ENCODE measurements around the gene NFU1. TPM values are rescaled to one million over a fixed set of nuclear protein-coding genes. Genes with fewer than 3 reads are reported as not detected.

NFU1 gene
- total and polyA plus RNA-seq, 9 of the 15 experiments (the other 6 are each of a cell fraction or from before 2014, with no cell fraction given): 33.3 to 61.8 (median 53.7) TPM

DNA sequence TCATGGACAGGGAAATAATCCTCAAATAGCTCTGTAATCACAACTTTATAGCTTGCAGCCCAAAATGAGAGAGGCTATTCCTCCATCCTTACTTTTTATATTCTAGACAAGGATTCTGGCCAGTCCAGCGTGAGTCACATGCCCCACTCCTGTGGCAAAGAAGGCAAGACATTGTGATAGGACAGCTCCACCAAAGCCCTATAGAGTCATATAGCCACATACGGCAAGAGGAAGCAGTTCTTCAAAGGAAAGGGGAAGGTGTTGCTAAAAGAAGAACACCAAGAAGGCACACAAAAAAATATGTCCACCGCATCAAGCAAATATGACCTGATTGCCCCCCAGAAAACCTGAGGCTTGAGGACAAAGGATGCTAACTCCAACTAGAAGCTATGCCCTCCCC lies 46.8 kb downstream of the NFU1 start:
- H4K20me1 ChIP-seq (replicated peaks; ENCODE audit: control insufficient read depth, insufficient read depth, low read length): no peaks in the 10 kb centered on the region
- H2AFZ ChIP-seq (ENCODE audit: low read depth, low read length): peak overlapping the region; percentile 62
- TF ChIP-seq FOSL1 (tag; conservative IDR thresholded peaks at IDR 0.05) (0 out of 2 replicates have a peak, but pooled peaks have one; percentile 15), MAFK (IDR thresholded peaks at IDR 0.05; ENCODE audit: low read length) (no peak), SRF (CRISPR knock-in tag; IDR thresholded peaks at IDR 0.05) (peak in 1 of 2 experiments; percentile 78; a peak in 2 of 4 replicates), JUN (IDR thresholded peaks at IDR 0.05; ENCODE audit: borderline replicate concordance, low read depth, low read length) (no peak), JUN (CRISPR knock-in tag; IDR thresholded peaks at IDR 0.05; ENCODE audit: borderline replicate concordance) (no peak), ELF4 (CRISPR knock-in tag; IDR thresholded peaks at IDR 0.05) (no peak)
- no peaks in the 10 kb centered on the region for H3K9me3 ChIP-seq (replicated peaks; ENCODE audit: control insufficient read depth, insufficient read depth, low read depth, low read length)
- ChIA-PET POLR2A (interaction anchor here (0.7 to 2.3 kb wide), 6 partner anchors 8 to 47 kb away, joined by 3 to 12 read pairs (median 5); partner anchors contain the start of gene NFU1), CTCF (ENCODE audit: low intra/inter-chr PET ratio) (no interaction called here)
- no TSS peak for BruUV-seq (replicated peaks)
- peak in 1 of 4 experiments; percentile 8 for DNase-seq (ENCODE audit: extremely low read depth in 1 of 4, low spot score in 3 of 4)
- no peaks in the 10 kb centered on the region; the same call in 2 of the 3 replicates for H3K36me3 ChIP-seq (ENCODE audit: control insufficient read depth, insufficient read depth, low read length)
- WGBS (ENCODE audit: insufficient coverage, low coverage, missing lambda C conversion rate): 25% methylated on average over 3 of the region's 3 CpGs
- no peaks in the 10 kb centered on the region for H3K27me3 ChIP-seq (ENCODE audit: control insufficient read depth in 2 of 2, insufficient read depth in 2 of 2, low read length in 2 of 2)
- H3K4me1 ChIP-seq (replicated peaks in 1 of 2; ENCODE audit: control insufficient read depth in 2 of 2, insufficient read depth in 2 of 2, low read length in 2 of 2): peaks cover 3 to 9% of the 10 kb centered on the region in 2 experiments
- no peak for ATAC-seq
- H3K4me3 ChIP-seq: no peak overlapping the region
- intact Hi-C loops (cut with micrococcal nuclease): no loop called here
- peaks cover 27% of the 10 kb centered on the region for H3K79me2 ChIP-seq (ENCODE audit: control insufficient read depth, insufficient read depth, low read length)
- no peak overlapping the region for H3K27ac ChIP-seq (ENCODE audit: extremely low read depth, low read depth, low read length)
- H3K9me1 ChIP-seq (ENCODE audit: control insufficient read depth, insufficient read depth, low read length): no peaks in the 10 kb centered on the region
- FAIRE-seq: peak; percentile 26
- in situ Hi-C loops (cut with MboI): no loop called here
- H3K4me2 ChIP-seq (ENCODE audit: insufficient read depth, low read length): no peak overlapping the region
- no peak overlapping the region for H3K9ac ChIP-seq (ENCODE audit: insufficient read depth in 1 of 2, low read depth in 2 of 2, low read length in 2 of 2)

GRCh38 chr2:69390001-69390400 lies 47.2 kb downstream of the NFU1 start:
- 66% methylated on average over 3 of the region's 3 CpGs for WGBS (ENCODE audit: insufficient coverage, low coverage, missing lambda C conversion rate)
- intact Hi-C loops (cut with micrococcal nuclease): no loop called here
- BruUV-seq (replicated peaks): no TSS peak
- POLR2A ChIA-PET: interaction anchor here (0.7 to 2.3 kb wide), 7 partner anchors 9 to 1270 kb away, joined by 3 to 12 read pairs (median 5); partner anchors contain the start of gene NFU1
- Histone ChIP-seq H3K4me1 (replicated peaks in 1 of 2; ENCODE audit: control insufficient read depth in 2 of 2, insufficient read depth in 2 of 2, low read length in 2 of 2) (peaks cover 3 to 9% of the 10 kb centered on the region in 2 experiments), H3K9ac (ENCODE audit: insufficient read depth in 1 of 2, low read depth in 2 of 2, low read length in 2 of 2) (no peak overlapping the region), H3K4me3 (no peak overlapping the region), H3K79me2 (ENCODE audit: control insufficient read depth, insufficient read depth, low read length) (peaks cover 31% of the 10 kb centered on the region), H3K4me2 (ENCODE audit: insufficient read depth, low read length) (no peak overlapping the region), H3K27ac (ENCODE audit: extremely low read depth, low read depth, low read length) (no peak overlapping the region), H3K9me1 (ENCODE audit: control insufficient read depth, insufficient read depth, low read length) (no peaks in the 10 kb centered on the region), H3K9me3 (replicated peaks; ENCODE audit: control insufficient read depth, insufficient read depth, low read depth, low read length) (no peaks in the 10 kb centered on the region), H4K20me1 (replicated peaks; ENCODE audit: control insufficient read depth, insufficient read depth, low read length) (no peaks in the 10 kb centered on the region), H3K36me3 (ENCODE audit: control insufficient read depth, insufficient read depth, low read length) (no peaks in the 10 kb centered on the region; the same call in 2 of the 3 replicates), H2AFZ (ENCODE audit: low read depth, low read length) (peak overlapping the region; percentile 62; the same call in 1 of the 2 replicates), H3K27me3 (ENCODE audit: control insufficient read depth in 2 of 2, insufficient read depth in 2 of 2, low read length in 2 of 2) (no peaks in the 10 kb centered on the region)
- in situ Hi-C loops (cut with MboI): no loop called here
- no peak for DNase-seq (ENCODE audit: extremely low read depth in 1 of 4, low spot score in 3 of 4)
- CTCF ChIA-PET (ENCODE audit: low intra/inter-chr PET ratio): no interaction called here
- ATAC-seq: no peak
- no peak for FAIRE-seq
- TF ChIP-seq, protein P1, sequence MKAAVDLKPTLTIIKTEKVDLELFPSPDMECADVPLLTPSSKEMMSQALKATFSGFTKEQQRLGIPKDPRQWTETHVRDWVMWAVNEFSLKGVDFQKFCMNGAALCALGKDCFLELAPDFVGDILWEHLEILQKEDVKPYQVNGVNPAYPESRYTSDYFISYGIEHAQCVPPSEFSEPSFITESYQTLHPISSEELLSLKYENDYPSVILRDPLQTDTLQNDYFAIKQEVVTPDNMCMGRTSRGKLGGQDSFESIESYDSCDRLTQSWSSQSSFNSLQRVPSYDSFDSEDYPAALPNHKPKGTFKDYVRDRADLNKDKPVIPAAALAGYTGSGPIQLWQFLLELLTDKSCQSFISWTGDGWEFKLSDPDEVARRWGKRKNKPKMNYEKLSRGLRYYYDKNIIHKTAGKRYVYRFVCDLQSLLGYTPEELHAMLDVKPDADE (conservative IDR thresholded peaks at IDR 0.05; ENCODE audit: control insufficient read depth, low read depth, low read length): no peak
- TF ChIP-seq ERF (CRISPR knock-in tag; IDR thresholded peaks at IDR 0.05): no peak
- TF ChIP-seq, protein P2, sequence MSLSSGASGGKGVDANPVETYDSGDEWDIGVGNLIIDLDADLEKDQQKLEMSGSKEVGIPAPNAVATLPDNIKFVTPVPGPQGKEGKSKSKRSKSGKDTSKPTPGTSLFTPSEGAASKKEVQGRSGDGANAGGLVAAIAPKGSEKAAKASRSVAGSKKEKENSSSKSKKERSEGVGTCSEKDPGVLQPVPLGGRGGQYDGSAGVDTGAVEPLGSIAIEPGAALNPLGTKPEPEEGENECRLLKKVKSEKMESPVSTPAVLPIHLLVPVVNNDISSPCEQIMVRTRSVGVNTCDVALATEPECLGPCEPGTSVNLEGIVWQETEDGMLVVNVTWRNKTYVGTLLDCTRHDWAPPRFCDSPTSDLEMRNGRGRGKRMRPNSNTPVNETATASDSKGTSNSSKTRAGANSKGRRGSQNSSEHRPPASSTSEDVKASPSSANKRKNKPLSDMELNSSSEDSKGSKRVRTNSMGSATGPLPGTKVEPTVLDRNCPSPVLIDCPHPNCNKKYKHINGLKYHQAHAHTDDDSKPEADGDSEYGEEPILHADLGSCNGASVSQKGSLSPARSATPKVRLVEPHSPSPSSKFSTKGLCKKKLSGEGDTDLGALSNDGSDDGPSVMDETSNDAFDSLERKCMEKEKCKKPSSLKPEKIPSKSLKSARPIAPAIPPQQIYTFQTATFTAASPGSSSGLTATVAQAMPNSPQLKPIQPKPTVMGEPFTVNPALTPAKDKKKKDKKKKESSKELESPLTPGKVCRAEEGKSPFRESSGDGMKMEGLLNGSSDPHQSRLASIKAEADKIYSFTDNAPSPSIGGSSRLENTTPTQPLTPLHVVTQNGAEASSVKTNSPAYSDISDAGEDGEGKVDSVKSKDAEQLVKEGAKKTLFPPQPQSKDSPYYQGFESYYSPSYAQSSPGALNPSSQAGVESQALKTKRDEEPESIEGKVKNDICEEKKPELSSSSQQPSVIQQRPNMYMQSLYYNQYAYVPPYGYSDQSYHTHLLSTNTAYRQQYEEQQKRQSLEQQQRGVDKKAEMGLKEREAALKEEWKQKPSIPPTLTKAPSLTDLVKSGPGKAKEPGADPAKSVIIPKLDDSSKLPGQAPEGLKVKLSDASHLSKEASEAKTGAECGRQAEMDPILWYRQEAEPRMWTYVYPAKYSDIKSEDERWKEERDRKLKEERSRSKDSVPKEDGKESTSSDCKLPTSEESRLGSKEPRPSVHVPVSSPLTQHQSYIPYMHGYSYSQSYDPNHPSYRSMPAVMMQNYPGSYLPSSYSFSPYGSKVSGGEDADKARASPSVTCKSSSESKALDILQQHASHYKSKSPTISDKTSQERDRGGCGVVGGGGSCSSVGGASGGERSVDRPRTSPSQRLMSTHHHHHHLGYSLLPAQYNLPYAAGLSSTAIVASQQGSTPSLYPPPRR (CRISPR knock-in tag; IDR thresholded peaks at IDR 0.05; ENCODE audit: borderline replicate concordance): no peak
- no peak for TF ChIP-seq LEF1 (IDR thresholded peaks at IDR 0.05)

Data from K562 (cell line).